Skin of body (tissue), 2 donors: Measurements from ENCODE around the gene ITSN1. TPM values are rescaled to one million over a fixed set of nuclear protein-coding genes. Genes with fewer than 3 reads are reported as not detected.
"Not testable (repeated sequence)": the region's sequence is repeated elsewhere in the genome, so short reads cannot be mapped to it uniquely, and the experiment has no call there.

Experiments
- DNase-seq: peaks from one replicate; lab custom pipeline; 2025; lab: John Stamatoyannopoulos, UW
- total RNA-seq: library from RNA; depleted of rRNA; stranded (reverse); fragments of >200 nt; gene quantifications from one replicate; pipeline ENCODE4 v1.2.3, GENCODE V29; 2014

ITSN1 gene
- total RNA-seq, 1 donor from 2014 or later: 42.6 TPM

- DNase-seq: not testable (repeated sequence)
Measured at GRCh38 chr21:33926248-33926647, 283.9 kb downstream of the ITSN1 start.

GRCh38 chr21:33931052-33931798 lies 288.9 kb downstream of the ITSN1 start:
- not testable (repeated sequence) for DNase-seq

- DNase-seq: no peak
Measured at GRCh38 chr21:33931799-33932390, 289.6 kb downstream of the ITSN1 start.

GRCh38 chr21:33932731-33933130 lies 290.4 kb downstream of the ITSN1 start:
- DNase-seq: no peak

GRCh38 chr21:33936301-33937038 lies 294.2 kb downstream of the ITSN1 start:
- no peak for DNase-seq

GRCh38 chr21:33937146-33937545 lies 294.8 kb downstream of the ITSN1 start:
- DNase-seq: no peak

GRCh38 chr21:33937931-33938339 lies 295.6 kb downstream of the ITSN1 start:
- no peak for DNase-seq

GRCh38 chr21:33938381-33938780 lies 296.1 kb downstream of the ITSN1 start:
- no peak for DNase-seq

GRCh38 chr21:33939226-33939625 lies 296.9 kb downstream of the ITSN1 start:
- no peak for DNase-seq

GRCh38 chr21:33940164-33940880 lies 298.0 kb downstream of the ITSN1 start:
- no peak for DNase-seq

- DNase-seq: no peak
Measured at GRCh38 chr21:33940881-33941245, 298.6 kb downstream of the ITSN1 start.

- DNase-seq: no peak
Measured at GRCh38 chr21:33942426-33942825, 300.1 kb downstream of the ITSN1 start.

GRCh38 chr21:33943293-33943692 lies 301.0 kb downstream of the ITSN1 start:
- DNase-seq: no peak

- no peak for DNase-seq
Measured at GRCh38 chr21:33944185-33944763, 302.0 kb downstream of the ITSN1 start.

- DNase-seq: no peak
Measured at GRCh38 chr21:33945652-33946270, 303.5 kb downstream of the ITSN1 start.

- DNase-seq: peak; percentile 42
Measured at GRCh38 chr21:33947451-33948095, 305.3 kb downstream of the ITSN1 start.

- DNase-seq: no peak
Measured at GRCh38 chr21:33948096-33948950, 306.0 kb downstream of the ITSN1 start.

GRCh38 chr21:33948951-33949444 lies 306.7 kb downstream of the ITSN1 start:
- DNase-seq: no peak
